MV-4-11 (cell line): ENCODE measurements around the gene KIFC1.
A peak's percentile ranks its signal among the peaks of the same experiment; 100 is the strongest.

Source experiments
- DNase-seq: peaks from one replicate; lab custom pipeline; 2025; lab: John Stamatoyannopoulos, UW

The KIFC1 gene

DNA sequence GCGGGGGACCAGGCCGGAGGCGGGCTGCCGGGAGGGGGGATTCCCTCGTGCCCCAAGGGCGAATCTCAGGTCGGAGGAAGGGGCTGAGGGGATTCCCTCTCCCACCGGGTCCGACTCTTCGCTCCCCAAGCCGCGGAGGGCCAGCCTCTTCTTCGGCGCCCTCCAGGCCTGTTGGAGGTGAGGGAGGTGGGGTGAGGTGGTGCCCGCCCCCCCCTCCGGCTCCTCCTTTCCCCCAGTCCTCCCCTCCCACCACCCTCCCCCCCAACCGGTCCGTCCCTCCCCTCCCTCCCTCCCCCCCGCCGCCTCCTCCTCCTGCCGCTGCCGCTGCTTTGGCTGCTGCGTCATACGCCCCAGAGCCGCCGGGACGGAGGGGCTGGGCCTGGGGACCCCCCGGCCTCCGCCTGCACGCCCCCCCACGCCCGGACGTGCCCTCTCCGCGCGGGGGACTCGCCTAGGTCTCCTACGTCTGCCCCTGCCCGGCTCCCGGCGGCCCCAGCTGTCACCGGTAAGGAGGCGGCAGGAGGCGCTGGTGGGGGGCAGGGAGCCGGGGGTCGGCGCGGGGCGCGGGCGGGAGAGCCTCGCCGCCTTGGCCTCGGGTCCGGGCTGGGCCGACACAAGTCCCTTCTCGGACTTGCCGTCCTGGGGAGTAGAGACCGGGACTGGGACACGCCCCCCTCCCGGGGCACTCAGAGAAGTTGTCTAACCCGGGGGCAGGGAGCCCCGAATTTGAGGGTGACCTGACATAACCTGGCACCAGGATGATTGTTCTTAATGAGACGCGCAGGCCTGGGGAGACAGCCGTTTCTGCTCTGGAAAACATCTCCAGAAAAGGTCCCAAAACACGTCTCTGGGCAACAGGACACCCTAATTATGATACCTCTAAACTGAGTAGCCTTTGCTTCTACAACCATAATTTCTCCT, 19.3 kb downstream of the KIFC1 start, which contains the start of gene PHF1:
TSS of gene PHF1 (plus strand) at position 304 of the 921 bp plus-strand sequence. CDS start 1,250 bp downstream, outside the sequence.
- peak; percentile 68 for DNase-seq

DNA sequence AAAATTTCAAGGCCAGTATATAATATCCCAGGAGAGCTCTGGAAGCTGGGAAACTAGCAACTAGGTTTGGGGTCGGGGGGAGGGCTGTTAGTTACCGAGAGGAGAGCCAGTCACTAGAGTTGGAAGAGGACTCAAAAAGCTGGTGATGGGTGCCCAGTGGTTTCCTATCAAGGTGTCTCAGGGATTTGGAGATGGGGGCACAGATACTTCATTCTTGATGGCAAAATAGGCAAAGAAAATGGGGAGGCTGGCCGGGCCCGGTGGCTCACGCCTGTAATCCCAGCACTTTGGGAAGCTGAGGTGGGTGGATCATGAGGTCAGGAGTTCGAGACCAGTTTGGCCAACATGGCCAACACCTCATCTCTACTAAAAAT, 20.0 kb downstream of the KIFC1 start:
- DNase-seq: no peak

GRCh38 chr6:33412140-33413009, 20.8 kb downstream of the KIFC1 start:
- no peak for DNase-seq

DNA sequence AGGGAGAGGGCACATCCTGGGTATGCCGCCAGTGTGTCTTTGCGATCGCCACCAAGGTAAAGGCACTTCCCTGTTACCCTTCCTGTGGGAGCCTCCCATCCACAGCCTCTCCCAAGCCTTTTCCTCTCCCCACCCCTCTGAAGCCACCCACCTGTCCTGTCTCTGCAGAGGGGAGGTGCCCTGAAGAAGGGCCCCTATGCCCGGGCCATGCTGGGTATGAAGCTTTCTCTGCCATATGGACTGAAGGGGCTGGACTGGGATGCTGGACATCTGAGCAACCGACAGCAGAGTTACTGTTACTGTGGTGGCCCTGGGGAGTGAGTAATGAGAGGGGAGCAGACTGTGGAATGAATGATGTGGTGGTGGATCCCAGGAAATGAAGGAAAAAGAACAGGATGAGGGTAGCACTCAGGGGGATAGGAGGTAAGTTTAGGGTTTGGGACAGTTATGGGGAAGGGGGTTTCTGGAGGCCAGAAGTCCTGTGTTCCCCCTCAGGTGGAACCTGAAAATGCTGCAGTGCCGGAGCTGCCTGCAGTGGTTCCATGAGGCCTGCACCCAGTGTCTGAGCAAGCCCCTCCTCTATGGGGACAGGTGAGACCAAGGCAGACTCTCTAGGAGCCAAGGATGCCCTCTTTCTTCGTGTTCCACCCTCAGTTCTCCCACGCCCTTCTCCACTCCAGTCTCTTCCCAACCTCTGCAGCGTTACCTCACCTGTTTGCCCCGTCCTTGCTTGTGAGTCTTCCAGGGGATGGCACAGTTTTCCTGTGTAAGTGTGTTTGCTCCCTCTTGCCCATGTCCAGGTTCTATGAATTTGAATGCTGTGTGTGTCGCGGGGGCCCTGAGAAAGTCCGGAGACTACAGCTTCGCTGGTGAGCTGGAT, 21.9 kb downstream of the KIFC1 start:
- no peak for DNase-seq

GRCh38 chr6:33414592-33415271, 23.1 kb downstream of the KIFC1 start:
- DNase-seq: peak; percentile 50

DNA sequence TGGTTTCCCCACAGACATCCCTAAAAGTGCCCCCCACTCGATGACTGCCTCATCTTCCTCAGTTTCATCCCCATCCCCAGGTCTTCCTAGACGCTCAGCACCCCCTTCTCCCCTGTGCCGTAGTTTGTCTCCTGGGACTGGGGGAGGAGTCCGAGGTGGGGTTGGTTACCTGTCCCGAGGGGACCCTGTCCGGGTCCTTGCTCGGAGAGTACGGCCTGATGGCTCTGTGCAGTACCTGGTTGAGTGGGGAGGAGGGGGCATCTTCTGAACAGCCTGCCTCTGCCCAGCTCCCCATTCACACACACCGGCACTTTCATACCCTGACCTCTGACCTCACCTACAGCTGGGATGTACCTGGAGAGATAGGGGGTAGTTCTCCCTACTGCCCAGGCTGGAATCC, 24.2 kb downstream of the KIFC1 start:
- DNase-seq: no peak

DNA sequence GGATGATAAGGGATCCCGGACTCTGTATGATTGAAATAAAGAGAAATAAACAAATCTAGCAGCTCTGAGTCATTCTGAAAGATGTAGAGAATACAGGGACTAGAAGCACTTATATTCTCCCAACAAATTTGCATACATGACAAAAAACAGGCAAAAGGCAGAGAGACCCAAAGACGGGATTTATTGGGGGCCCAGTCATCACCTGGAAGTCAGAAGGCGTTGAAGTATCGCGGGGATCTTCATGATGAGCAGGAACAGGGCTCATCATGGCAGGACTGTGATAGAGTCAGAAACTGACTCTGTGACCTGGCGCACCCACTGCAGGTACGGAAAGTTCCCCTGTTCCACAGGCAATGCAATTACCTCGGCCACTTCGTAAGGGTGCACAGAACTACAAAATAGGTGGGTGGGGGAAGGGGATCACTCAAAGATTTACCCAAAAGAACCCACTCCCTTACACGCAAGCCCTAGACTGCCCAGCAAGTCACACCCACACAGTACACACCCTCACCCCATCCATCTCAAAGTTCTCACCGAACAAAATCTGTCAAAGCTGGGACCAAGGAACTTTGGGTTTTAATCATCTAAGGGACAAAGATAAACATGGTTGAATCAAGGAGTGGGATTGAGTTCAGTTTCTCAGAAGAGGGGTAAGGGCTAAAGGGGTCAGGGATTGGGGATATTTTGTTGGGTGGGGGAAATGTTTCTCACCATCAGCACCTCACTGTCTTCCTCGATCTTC, 24.9 kb downstream of the KIFC1 start:
- no peak for DNase-seq

- DNase-seq: no peak
These were observed 25.7 kb downstream of the KIFC1 start for GRCh38 chr6:33417128-33417902.

GRCh38 chr6:33417903-33418689, 26.5 kb downstream of the KIFC1 start, which contains the start of gene CUTA:
TSS of gene CUTA (minus strand) at chr6:33418107. CDS start at chr6:33418000, 107 bp downstream.
- DNase-seq: peak; percentile 100

DNA sequence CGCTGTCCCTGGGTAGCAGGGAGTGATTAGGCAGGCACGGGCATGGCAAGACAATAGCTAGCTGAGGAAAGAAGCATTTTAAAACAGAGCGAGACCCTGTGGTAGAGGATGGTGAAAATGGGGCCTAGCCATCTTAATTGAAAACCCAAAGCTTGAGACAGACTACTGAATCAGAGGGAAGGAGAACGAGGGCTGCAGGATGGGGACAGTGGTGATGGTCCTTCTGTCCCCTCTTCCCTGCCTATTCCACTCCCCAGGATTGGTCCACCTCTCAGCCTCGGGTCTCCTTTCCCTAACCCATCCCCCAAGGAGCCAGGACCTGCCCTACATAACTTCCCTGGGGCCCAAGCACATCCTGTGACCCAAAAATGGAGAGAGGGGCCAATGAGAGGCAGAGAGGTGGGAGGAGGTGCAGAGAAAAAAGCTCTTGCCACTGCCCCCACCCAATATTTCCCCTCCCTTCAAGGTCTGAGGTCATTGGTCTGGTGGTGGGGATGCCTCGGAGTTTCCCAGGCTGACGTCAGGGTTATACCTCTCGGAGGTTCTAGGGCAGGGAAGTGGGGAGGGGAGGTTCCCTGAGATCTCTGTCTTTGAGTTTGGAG, 27.2 kb downstream of the KIFC1 start:
- no peak for DNase-seq

DNA sequence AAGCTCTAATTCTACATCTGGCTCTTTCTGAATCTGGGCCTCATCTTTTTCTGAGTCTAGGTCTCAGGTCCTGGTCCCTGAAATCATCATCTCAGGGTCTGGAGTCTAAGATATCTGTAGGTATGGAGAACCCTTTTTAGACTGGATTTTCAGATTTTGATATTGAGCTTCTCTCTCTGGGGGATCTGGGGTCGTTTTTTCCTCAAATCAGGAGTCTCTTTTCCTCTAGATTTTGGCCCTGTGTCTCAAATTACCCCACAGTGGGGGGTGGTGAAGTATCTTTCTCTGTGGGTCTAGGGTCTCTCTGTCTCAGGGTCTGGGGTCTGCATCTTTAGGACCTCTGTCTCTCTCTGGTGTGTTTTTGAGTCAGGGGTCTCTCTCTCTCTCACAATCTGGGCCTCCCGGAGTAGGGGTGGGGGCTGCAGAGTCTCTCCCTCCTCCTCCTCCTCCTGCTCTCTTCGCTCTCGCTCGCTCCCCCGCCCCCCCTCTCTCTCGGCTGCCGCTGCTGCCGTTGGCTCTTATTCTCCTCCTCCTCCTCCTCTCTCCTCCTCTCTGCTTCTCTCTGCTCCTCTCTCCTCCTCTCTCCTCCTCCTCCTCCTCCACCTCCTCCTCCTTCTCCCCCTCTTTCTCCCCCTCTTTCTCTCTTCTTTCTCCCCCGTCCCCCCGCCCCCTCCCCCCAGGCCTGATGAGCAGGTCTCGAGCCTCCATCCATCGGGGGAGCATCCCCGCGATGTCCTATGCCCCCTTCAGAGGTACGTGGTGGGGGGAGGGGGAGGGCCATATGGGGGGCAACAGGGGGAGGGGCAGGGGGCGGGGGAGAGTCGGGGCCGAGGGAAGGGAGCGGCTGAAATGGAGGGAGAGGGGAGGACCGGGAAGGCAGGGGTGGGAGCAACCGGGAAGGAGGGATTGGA, 28.2 kb downstream of the KIFC1 start, which contains the start of gene SYNGAP1:
TSS of gene SYNGAP1 (plus strand) at position 486 of the 911 bp plus-strand sequence. CDS start at position 686, 200 bp downstream.
- no peak for DNase-seq

DNA sequence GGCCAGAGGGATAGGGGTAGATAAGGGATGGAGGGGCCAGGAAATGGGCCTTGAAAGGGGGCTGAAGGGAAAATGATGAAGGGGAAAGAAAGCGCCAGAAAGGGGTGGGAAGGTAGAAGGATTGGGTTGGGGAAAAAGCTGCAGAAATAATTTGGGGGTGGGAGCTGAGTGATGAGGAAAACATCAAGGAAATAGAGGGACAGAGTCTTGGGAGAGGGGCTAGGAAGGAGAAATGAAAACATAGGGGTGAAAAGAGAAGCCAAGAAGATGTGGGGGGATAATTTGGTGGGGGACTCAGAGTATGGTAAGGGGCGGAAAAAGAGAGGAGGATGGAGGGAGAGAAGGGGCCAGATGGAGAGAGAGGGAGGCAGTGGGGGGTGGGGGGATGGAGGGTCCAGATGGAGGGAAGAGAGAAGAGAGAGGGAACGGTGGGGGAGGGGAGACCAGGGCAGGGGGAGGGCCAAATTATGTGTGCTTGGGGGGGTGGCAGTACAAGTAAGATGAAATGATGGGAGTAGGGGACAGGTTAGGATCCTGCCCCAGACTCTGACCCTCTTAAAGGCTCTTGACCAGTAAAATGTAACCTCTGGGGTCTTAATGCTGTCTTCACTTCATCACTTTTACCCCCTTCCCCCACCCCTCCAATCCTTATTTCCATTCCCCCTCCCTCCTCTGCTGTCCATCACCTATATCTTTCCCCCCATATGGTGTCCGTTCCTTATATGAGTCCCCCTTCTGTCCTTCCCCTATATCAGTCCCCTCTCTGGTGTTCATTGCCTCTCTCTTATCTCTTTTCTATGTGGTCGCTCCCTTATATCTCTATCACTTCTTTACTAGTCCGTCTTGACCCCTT, 29.1 kb downstream of the KIFC1 start:
- no peak for DNase-seq

- DNase-seq: no peak
These were observed 29.7 kb downstream of the KIFC1 start for GRCh38 chr6:33421344-33421643.

DNA sequence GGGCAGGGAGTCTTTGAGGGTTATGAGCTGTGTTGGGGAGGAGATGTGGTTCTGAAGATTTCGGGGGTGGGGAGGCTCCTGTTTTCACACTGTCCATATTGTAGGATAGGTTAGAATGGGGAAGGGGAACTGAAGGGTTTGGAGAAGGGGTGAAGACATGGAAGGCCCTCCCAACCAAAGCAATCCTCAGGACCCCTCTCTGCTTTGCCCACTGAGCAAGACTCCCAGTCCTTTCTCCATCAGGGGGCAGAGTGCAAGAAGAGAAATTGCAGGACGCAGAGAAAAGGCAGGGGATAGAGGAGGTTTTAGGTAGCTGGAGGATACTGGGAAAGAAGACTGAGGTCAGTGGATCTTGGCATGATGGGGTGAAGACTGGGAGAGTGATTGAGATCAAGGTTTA, 32.2 kb downstream of the KIFC1 start:
- no peak for DNase-seq

- DNase-seq: no peak
These were observed 33.4 kb downstream of the KIFC1 start for GRCh38 chr6:33424855-33425667.
